DMS53 treated with DMSO at 0.1 percent for 48 hours (cell line): ENCODE measurements around the gene OR52E6.

Source experiments
- DNase-seq: peaks from one replicate; lab custom pipeline; 2025; ENCODE audit not compliant: unreplicated experiment; lab: John Stamatoyannopoulos, UW

Gene OR52E6

DNA sequence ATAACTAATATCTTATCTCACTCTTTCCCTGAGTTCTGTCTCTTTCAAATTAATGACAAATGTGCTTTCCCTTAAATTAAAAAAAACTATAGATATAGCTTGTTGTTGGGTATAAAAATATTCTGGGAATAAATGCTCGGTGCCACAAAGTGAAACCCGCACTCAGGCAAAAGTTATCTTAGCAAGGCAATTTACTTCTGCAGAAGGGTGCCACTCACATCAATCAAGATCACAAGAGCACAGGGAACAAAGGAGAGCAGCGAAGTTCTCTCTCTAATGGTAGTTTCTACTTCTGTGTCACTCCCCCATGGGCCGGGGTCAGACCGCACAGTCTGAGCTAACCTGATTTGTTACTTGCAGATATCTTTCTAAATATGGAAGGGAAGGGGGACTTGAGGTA, 37.7 kb downstream of the OR52E6 start:
- no peak for DNase-seq

DNA sequence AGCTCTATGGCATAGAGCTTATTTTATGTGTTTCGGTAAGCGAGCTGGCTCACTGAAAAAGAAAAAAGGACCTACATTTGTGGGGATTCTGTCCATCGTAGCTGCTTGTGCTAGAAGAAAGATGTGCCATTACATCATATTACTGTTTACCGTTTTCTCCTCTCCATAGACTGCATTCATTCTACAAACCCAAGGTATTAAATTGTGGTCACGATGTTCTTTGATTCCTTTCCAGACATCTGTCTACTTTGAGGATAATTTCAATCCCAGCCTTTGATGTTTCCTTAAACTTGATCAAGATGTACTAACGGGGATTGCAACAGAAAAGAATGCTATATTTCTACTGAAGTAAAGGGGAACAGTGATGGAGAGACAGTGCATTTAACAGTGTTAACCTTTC, 45.2 kb downstream of the OR52E6 start:
- no peak for DNase-seq

DNA sequence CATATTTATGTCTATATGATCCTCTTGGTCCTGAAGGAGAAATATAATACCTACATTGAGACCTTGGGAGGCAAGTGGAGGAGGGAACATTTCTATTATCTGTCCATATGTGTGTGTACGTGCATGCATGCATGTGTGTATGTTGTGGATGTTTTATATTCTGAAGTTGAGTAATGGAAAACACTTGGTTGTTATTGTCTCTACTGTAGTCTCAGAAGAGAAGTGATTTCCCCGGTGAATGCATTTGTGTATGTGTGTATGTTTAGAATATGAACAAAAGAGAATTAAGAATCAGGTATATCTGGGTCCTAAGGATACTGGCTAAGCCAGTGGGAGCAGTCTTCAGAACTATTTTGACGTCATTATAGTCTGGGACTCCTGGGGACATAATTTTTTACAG, 50.5 kb downstream of the OR52E6 start, which contains the start of gene OR52N1:
Gene OR52N1, minus strand, starts transcription at position 101 of the 400 bp plus-strand sequence. CDS start 2,449 bp downstream, outside the sequence.
- DNase-seq: no peak
